C4-2B (cell line): ENCODE results near the gene MITF.
A peak's percentile ranks its signal among the peaks of the same experiment; 100 is the strongest.
"Not testable (repeated sequence)": the region's sequence is repeated elsewhere in the genome, so short reads cannot be mapped to it uniquely, and the experiment has no call there.

Experiments
- H3K27ac ChIP-seq: fragments of 450-650 bp; 2 replicates; pipeline ENCODE4 v1.5.1; 2017
- ZFX ChIP-seq: fragments of 450-650 bp; IDR thresholded peaks from 2 replicates; pipeline ENCODE4 v1.6.1; 2017
- TF ChIP-seq, protein P1 (sequence below): fragments of 450-650 bp; conservative IDR thresholded peaks from 2 replicates; pipeline ENCODE4 v1.5.1; 2017; ENCODE audit warnings: mild to moderate bottlenecking

Gene MITF

DNA sequence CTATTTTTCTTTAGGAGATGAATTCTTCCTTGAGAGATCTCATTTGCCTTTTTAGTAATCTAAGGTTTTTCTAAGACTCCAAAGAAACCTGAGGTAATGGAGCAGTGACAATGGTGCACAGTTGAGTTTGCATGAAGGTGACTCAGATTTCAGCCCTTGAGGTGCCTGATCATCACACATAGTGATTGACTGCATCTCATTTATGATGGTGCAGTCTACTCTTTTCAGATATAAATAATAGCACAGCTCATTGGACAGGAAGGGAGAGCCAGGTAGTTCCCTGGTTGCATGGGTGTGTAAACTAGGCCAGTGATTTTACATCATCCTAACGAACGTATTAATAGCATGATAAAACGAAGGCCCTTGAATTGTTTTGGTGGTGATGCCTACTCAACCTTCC lies 174.2 kb downstream of the MITF start:
- TF ChIP-seq, protein P1, sequence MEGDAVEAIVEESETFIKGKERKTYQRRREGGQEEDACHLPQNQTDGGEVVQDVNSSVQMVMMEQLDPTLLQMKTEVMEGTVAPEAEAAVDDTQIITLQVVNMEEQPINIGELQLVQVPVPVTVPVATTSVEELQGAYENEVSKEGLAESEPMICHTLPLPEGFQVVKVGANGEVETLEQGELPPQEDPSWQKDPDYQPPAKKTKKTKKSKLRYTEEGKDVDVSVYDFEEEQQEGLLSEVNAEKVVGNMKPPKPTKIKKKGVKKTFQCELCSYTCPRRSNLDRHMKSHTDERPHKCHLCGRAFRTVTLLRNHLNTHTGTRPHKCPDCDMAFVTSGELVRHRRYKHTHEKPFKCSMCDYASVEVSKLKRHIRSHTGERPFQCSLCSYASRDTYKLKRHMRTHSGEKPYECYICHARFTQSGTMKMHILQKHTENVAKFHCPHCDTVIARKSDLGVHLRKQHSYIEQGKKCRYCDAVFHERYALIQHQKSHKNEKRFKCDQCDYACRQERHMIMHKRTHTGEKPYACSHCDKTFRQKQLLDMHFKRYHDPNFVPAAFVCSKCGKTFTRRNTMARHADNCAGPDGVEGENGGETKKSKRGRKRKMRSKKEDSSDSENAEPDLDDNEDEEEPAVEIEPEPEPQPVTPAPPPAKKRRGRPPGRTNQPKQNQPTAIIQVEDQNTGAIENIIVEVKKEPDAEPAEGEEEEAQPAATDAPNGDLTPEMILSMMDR = no peak
- TF ChIP-seq ZFX = no peak
- no peak overlapping the region for H3K27ac ChIP-seq

DNA sequence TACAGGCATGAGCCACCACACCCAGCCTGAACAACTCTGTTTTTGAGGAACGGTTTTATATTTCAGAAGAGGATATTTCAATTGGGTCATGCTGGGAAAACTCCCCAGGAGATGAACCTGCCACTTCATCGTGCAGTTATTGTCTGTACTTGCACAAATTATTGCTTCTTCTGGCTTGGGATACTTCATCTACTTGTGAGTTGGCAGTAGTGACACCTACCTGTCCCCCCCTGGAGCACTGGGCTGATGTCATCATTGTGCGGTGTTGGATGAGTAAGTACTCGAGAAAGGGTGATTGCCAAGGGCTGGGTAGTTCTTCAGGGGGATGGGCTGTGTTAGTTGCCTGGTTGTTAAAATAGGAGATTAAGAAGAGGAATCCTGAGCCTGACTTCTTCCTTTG lies 175.1 kb downstream of the MITF start:
- H3K27ac ChIP-seq = no peak overlapping the region
- TF ChIP-seq, protein P1 = no peak
- no peak for TF ChIP-seq ZFX

DNA sequence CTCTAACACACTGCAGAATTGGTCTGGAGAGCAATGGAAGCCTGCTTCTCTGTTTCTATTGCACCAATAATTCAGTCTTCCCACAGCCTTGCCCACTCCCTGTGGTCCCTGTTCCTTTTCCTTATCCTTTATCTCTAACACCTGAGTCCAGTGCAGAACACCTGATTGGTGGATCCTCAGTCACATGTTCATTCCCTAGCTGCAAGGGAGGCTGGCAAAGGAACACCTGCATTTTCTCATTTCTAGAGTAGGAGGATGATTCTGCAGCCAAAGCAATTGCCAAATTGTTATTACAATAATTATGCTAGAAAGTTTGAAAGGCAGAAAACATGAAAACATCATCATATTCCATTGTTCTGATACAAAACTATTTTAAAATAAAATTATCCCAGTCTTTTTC lies 176.5 kb downstream of the MITF start:
- TF ChIP-seq ZFX = no peak
- TF ChIP-seq, protein P1 = no peak
- H3K27ac ChIP-seq = no peak overlapping the region

DNA sequence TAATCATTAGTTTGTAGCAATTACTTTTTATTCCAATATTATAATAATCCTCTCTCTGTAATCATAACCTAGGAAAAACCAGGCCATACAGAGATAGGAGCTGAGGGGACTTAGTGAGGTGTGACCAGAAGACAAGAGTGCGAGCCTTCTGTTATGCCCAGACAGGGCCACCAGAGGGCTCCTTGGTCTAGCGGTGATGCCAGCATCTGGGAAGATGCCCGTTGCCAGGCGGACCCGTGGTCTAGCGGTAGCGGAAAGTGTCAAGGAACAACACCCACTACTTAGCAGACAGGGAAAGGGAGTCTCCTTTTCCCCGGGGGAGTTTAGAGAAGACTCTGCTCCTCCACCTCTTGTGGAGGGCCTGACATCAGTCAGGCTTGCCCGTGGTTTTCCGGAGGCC lies 180.7 kb downstream of the MITF start:
- H3K27ac ChIP-seq = not testable (repeated sequence)
- TF ChIP-seq, protein P1 = peak; percentile 71

DNA sequence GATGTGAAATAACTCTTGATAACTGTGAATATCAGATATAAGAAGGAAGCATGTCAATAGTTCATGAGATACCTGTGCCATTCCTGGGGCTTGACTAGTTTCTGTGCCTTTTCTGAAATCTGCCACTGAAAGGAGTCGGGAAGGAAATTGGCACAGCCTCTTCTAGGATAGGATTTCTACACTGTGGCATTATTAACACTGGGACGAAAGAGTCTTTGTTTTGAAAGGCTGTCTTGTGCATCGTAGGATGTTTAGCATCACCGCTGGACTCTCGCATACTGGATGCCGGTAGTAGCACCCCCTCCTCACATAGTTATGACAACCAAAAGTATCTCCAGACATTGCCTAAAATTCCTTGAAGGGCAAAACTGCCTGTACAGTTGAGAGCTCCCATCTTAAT lies 182.4 kb downstream of the MITF start:
- no peak for TF ChIP-seq ZFX
- TF ChIP-seq, protein P1 = no peak

DNA sequence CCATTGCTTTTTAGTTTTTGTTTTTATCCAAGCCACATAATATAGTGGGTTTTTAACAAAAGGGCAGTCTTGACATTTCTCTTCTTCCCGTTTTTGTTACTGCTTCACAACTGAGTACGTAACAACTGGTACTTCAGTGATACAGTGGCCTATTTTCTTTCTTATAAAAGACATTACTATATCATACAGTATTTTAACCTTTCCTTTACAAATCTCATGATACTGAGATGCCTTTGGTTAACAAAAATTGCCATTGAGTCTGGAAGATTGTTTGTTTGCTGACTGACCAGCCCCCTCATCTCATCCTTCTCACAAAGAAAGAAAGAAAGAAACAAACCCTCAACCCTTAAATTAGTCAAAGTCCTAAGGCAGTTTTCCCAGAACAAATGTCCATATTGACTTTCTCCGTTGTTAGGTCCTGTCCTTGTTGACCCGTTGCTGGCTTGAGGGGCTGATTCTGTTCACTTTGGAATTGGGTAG lies 183.3 kb downstream of the MITF start:
- no peak overlapping the region for H3K27ac ChIP-seq
- TF ChIP-seq, protein P1 = no peak
- TF ChIP-seq ZFX = no peak

More for the DNA sequence above, 182.4 kb downstream of the MITF start:
- no peak overlapping the region for H3K27ac ChIP-seq

DNA sequence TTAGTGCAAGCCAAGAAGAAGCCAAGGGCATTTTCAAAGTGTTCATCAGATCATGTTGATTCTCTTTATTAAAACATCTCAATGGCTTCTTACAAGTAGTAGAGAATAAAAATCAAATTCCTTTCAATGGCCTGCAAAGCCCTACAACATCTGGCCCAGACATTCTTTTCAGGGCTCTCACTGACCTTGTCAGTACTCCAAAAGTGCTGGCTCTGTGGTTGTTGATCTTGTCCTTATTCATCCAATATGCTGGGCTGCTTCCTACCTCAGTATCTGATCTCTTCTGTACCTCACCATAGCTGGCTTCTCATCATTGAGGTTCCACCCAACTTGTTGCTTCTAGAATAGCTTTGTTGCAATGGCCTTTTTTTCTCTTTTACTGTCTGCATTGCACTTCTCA lies 186.2 kb downstream of the MITF start:
- no peak for TF ChIP-seq ZFX
- TF ChIP-seq, protein P1 = no peak
- H3K27ac ChIP-seq = no peak overlapping the region
